ENCODE results near the gene EXOC3.

Gene EXOC3

DNA sequence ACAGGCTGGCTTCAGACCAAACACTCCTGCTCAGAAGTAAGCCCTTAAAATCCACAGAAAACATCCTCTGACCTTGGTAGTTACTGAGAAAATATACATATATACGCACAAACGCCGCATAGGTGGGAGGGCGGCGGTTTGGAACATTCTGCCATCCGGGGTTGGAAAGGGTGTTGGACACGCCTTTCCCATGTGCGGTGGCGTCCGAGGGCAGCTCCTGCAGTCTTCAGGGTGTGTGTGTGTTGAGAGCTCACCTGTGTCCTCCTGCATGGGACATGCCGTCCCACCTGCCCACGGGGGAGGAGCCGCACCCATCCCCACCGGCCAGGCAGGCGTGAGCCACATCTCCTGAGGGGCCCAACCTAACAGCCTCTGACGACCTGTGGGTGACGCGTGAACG lies 53.1 kb downstream of the EXOC3 start:
- ChIA-PET CTCF (interaction anchor here (0.5 kb wide), 1 partner anchor 175 kb away, joined by 3 read pairs; no protein-coding TSS in a partner anchor), POLR2A (no interaction called here)
- DNase-seq (ENCODE audit: extremely low spot score), result no peak
- TF ChIP-seq SP1 (IDR thresholded peaks at IDR 0.05) (no peak), HDGF (IDR thresholded peaks at IDR 0.05; ENCODE audit: borderline replicate concordance) (no peak), L3MBTL2 (conservative IDR thresholded peaks at IDR 0.05) (no peak), LEF1 (IDR thresholded peaks at IDR 0.05; ENCODE audit: borderline replicate concordance) (no peak), CTBP1 (IDR thresholded peaks at IDR 0.05; ENCODE audit: borderline replicate concordance) (no peak), FOXM1 (IDR thresholded peaks at IDR 0.05; ENCODE audit: borderline replicate concordance) (no peak), SUZ12 (IDR thresholded peaks at IDR 0.05) (no peak), BHLHE40 (IDR thresholded peaks at IDR 0.05; ENCODE audit: borderline replicate concordance) (no peak), ARNT (IDR thresholded peaks at IDR 0.05) (no peak), ELF4 (IDR thresholded peaks at IDR 0.05) (no peak), FOXK2 (IDR thresholded peaks at IDR 0.05) (no peak), FOXA1 (IDR thresholded peaks at IDR 0.05) (no peak), ZNF384 (IDR thresholded peaks at IDR 0.05) (no peak), TARDBP (IDR thresholded peaks at IDR 0.05) (no peak), NFRKB (IDR thresholded peaks at IDR 0.05) (no peak)
- TF ChIP-seq, protein P1, sequence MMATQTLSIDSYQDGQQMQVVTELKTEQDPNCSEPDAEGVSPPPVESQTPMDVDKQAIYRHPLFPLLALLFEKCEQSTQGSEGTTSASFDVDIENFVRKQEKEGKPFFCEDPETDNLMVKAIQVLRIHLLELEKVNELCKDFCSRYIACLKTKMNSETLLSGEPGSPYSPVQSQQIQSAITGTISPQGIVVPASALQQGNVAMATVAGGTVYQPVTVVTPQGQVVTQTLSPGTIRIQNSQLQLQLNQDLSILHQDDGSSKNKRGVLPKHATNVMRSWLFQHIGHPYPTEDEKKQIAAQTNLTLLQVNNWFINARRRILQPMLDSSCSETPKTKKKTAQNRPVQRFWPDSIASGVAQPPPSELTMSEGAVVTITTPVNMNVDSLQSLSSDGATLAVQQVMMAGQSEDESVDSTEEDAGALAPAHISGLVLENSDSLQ (IDR thresholded peaks at IDR 0.05), result no peak

GRCh38 chr5:497090-497700 lies 54.2 kb downstream of the EXOC3 start:
- POLR2A ChIA-PET, result no interaction called here
- TF ChIP-seq TARDBP (IDR thresholded peaks at IDR 0.05), result no peak
- CTCF ChIA-PET, result no interaction called here
- no peak for DNase-seq (ENCODE audit: extremely low spot score)

DNA sequence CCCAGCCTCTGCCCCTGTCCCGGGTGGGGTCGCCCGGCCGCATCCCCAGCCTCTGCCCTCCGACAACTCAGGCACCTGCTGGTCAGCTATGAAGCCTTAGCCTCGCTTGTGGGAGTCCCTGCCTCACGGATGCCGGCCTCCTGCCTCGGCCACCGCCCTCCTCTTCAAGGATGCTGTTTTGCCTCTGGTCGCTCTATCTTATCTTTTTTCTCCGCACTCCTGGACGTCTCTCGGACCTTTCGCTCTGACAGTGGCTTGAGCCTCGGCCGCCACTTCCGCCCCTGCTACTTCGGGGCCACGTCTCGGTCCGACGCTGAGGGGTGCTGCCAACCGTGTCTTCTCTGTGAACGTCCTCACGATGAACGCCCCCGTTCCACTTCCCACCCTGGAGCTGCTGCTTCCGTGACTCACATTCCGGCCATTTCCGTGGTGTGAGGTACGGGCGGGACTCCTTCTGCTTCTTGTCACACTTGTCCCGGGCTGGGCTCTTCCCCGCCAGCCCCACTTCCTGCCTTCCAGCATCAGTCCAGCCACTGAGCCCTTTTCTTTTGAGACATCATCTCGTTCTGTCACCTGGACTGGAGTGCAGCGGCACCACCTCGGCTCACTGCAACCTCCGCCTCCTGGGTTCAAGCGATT lies 55.0 kb downstream of the EXOC3 start:
- DNase-seq (ENCODE audit: extremely low spot score), result no peak
- TF ChIP-seq BHLHE40 (IDR thresholded peaks at IDR 0.05; ENCODE audit: borderline replicate concordance) (no peak), HDGF (IDR thresholded peaks at IDR 0.05; ENCODE audit: borderline replicate concordance) (no peak), CTBP1 (IDR thresholded peaks at IDR 0.05; ENCODE audit: borderline replicate concordance) (no peak), SUZ12 (IDR thresholded peaks at IDR 0.05) (no peak), SP1 (IDR thresholded peaks at IDR 0.05) (no peak), FOXA1 (IDR thresholded peaks at IDR 0.05) (no peak), TARDBP (IDR thresholded peaks at IDR 0.05) (no peak), ARNT (IDR thresholded peaks at IDR 0.05) (no peak), ZNF384 (IDR thresholded peaks at IDR 0.05) (no peak), ELF4 (IDR thresholded peaks at IDR 0.05) (no peak), LEF1 (IDR thresholded peaks at IDR 0.05; ENCODE audit: borderline replicate concordance) (no peak), NFRKB (IDR thresholded peaks at IDR 0.05) (no peak)
- TF ChIP-seq, protein P1 (IDR thresholded peaks at IDR 0.05), result no peak
- ChIA-PET POLR2A (no interaction called here), CTCF (no interaction called here)

DNA sequence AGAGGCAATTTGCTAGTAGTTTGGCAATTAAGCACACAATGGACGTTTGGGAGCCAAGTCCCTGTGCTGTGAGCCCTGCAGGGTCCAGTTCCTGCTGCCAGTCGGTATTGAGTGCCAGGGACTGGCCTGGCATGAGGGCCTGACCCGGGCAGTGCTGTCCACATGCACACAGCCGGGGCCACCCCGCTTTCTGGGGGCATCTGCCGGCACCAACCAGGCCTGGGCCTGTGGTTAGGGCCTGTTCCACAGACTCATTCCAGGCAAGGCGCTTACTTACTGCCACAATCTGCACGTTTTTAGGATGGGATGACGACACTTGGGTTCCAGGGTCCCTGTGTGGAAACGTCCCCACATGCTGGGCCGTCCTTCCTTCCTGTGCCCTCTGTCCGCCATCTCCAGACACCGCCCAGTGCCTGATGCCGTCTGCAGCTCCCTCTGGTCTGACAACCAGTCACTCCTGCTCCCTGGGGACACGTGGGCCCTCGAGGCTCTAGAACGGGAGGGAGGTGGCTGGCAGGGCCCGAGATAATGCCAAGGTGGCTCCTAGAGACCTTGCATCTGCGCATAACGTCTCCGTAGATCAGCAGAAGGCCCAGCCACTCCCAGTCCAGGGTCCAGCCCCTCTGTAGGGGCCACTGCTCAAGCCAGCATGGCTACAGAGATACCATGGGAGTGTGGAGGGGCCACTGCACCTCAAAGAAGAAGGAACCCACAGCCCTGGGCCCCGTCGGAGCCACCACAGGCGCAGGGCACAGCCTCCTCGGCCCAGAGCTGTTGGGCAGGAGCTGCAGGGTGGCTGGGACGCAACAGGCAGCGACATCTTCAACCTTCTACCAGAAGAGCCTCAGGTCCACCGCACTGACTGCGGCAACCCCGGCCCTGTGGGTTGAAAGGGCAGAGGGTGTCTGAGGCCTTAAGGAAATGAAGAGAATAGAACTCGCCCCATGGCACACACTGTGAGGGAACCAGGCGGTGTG lies 56.5 kb downstream of the EXOC3 start:
- no peak for DNase-seq (ENCODE audit: extremely low spot score)
- ChIA-PET POLR2A (no interaction called here), CTCF (no interaction called here)
- TF ChIP-seq BHLHE40 (IDR thresholded peaks at IDR 0.05; ENCODE audit: borderline replicate concordance), result no peak
- TF ChIP-seq SUZ12 (IDR thresholded peaks at IDR 0.05), result no peak
- TF ChIP-seq ARNT (IDR thresholded peaks at IDR 0.05), result no peak
- no peak for TF ChIP-seq TARDBP (IDR thresholded peaks at IDR 0.05)
- TF ChIP-seq CTBP1 (IDR thresholded peaks at IDR 0.05; ENCODE audit: borderline replicate concordance), result no peak
- TF ChIP-seq LEF1 (IDR thresholded peaks at IDR 0.05; ENCODE audit: borderline replicate concordance), result no peak
- TF ChIP-seq L3MBTL2 (conservative IDR thresholded peaks at IDR 0.05), result no peak
- no peak for TF ChIP-seq ELF4 (IDR thresholded peaks at IDR 0.05)
- TF ChIP-seq, protein P1 (IDR thresholded peaks at IDR 0.05), result no peak
- TF ChIP-seq HDGF (IDR thresholded peaks at IDR 0.05; ENCODE audit: borderline replicate concordance), result no peak
- TF ChIP-seq NFRKB (IDR thresholded peaks at IDR 0.05), result no peak
- TF ChIP-seq FOXA1 (IDR thresholded peaks at IDR 0.05), result no peak
- TF ChIP-seq FOXK2 (IDR thresholded peaks at IDR 0.05), result no peak
- TF ChIP-seq FOXM1 (IDR thresholded peaks at IDR 0.05; ENCODE audit: borderline replicate concordance), result no peak

GRCh38 chr5:500491-500890 lies 57.5 kb downstream of the EXOC3 start:
- no peak for DNase-seq (ENCODE audit: extremely low spot score)
- ChIA-PET CTCF (no interaction called here), POLR2A (no interaction called here)
- TF ChIP-seq L3MBTL2 (conservative IDR thresholded peaks at IDR 0.05) (no peak), NFRKB (IDR thresholded peaks at IDR 0.05) (no peak), ELF4 (IDR thresholded peaks at IDR 0.05) (no peak), HDGF (IDR thresholded peaks at IDR 0.05; ENCODE audit: borderline replicate concordance) (no peak), BHLHE40 (IDR thresholded peaks at IDR 0.05; ENCODE audit: borderline replicate concordance) (no peak), ARNT (IDR thresholded peaks at IDR 0.05) (no peak)
